HG03095 (cell line): ENCODE data around the gene NLRP1.
"Not testable (repeated sequence)": the region's sequence is repeated elsewhere in the genome, so short reads cannot be mapped to it uniquely, and the experiment has no call there.

Experiments used
- ATAC-seq: cut with Tn5 transposase; IDR thresholded peaks from one replicate; pipeline ENCODE4 v1.9.1; 2021; ENCODE audit warnings: moderate library complexity; ENCODE audit not compliant: unreplicated experiment

The NLRP1 gene

DNA sequence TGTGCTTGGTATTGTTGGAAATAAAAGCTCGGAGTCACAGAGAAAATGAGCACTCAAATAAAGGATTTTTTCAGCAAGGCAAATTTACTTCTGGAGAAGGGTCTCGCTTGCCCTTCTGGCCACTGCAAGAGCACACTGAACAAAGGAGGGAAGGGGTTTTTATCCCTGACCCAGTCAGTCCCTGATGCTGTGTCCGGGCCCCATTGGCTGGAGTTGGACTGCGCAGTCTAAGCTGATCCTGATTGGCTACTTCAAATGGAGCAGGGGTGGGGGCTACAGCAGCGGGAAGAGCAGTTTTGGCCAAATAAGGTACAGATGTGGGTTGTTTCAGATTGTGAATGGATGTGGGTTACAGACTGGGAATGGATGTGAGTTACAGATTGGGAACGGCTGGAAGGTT lies 4.3 kb upstream of the NLRP1 start:
- ATAC-seq: no peak

GRCh38 chr17:5587438-5588032 lies 3.2 kb upstream of the NLRP1 start:
- ATAC-seq: no peak

GRCh38 chr17:5585836-5586521 lies 1.7 kb upstream of the NLRP1 start:
- no peak for ATAC-seq

- no peak for ATAC-seq
Measured at GRCh38 chr17:5585287-5585794, 1.0 kb upstream of the NLRP1 start.

GRCh38 chr17:5583426-5584382 lies 605 bp downstream of the NLRP1 start:
- ATAC-seq: no peak

DNA sequence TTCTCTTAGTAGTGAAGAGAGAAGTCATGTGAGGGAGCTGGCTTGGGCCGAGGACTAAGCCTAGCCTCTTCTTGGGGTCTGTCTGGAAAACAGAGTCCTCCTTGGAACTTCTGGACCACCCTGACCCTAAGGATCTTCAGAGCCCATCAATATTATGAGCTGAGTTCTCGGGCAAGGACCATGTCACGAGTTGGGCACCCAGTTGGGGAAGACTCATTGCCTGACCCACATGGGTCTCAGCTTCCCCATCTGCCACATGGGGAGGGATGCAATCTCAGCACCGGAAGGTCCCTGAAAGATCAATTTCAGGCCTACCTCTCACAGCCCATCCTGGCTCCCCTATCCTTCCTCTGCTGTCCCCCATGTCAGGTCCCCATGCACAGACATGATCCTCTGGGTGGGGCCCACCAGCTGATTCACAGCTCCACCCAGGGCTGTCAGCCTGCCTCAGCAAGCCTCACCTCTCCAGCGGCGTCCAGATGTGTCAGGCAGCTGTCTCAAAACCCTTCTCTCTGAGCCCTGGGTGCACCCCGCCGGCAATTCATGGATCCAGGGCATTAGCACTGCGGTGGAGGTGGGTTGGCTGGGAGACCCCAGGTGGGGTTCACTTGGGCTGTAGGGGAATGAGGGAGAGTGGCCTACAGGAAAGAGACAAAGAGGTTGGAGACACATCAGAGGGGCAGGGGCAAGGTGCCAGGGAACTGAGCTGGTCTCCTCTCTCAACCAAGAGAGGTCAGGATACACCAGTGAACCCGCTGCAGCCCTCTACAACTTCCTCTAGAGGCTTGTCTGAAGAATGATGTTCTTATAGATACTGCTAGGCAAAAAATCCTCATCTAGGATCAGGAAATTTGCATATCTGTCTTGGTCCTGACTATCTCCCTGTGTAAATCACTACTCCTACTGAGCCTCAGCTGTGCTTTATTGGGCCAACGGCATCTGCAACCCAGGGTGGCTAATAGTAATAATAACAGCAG lies 1.8 kb downstream of the NLRP1 start:
- ATAC-seq: no peak

GRCh38 chr17:5581655-5582054 lies 2.7 kb downstream of the NLRP1 start:
- ATAC-seq: no peak

DNA sequence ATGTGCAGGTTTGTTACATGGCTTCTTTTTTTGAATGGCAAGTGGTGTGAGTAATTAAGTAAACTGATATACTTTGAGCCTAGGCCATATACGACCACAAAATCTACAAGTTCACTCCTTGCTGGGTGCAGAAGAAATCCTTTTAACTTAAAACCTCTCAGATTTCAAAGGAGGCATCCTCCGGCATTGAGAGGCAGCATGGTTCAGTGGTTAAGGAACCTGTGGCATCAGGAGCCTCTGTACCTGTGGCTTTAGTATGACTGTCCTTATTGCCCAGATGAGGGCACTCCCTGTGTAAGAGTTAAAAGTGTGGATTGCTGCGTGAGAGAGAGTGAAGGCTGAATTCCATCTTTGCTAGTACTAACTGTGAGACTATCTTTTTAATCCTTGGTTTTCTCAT lies 3.3 kb downstream of the NLRP1 start:
- no peak for ATAC-seq

- no peak for ATAC-seq
Measured at GRCh38 chr17:5580367-5580766, 3.9 kb downstream of the NLRP1 start.

DNA sequence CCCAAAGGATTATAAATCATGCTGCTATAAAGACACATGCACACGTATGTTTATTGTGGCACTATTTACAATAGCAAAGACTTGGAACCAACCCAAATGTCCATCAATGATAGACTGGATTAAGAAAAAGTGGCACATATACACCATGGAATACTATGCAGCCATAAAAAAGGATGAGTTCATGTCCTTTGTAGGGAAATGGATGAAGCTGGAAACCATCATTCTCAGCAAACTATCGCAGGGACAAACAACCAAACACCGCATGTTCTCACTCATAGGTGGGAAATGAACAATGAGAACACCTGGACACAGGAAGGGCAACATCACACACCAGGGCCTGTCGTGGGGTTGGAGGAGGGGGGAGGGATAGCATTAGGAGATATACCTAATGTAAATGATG lies 5.5 kb downstream of the NLRP1 start:
- not testable (repeated sequence) for ATAC-seq

DNA sequence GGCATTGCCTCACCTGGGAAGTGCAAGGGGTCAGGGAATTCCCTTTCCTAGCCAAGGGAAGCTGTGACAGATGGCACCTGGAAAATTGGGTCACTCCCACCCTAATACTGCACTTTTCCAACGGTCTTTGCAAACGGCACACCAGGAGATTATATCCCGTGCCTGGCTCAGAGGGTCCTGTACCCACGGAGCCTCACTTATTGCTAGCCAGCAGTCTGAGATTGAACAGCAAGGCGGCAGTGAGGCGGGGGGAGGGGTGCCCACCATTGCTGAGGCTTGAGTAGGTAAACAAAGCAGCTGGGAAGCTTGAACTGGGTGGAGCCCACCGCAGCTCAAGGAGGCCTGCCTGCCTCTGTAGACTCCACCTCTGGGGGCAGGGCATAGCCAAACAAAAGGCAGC lies 11.3 kb downstream of the NLRP1 start:
- not testable (repeated sequence) for ATAC-seq

DNA sequence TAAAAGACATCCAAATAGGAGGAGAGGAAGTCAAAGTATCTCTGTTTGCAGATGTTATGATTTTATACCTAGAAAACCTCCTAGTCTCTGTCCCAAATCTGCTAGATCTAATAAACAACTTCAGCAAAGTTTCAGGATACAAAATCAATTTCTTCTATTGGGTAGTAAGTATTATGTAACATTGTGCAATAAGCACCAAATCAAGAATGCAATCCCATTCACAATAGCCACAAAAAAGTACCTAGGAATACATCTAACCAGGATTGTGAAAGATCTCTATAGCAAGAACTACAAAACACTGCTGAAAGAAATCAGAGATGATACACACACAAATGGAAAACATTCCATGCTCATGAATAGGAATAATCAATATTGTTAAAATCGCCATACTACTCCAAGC lies 13.0 kb downstream of the NLRP1 start:
- no peak for ATAC-seq

GRCh38 chr17:5565808-5566207 lies 18.5 kb downstream of the NLRP1 start:
- ATAC-seq: no peak

- ATAC-seq: no peak
Measured at GRCh38 chr17:5563456-5563855, 20.9 kb downstream of the NLRP1 start.

DNA sequence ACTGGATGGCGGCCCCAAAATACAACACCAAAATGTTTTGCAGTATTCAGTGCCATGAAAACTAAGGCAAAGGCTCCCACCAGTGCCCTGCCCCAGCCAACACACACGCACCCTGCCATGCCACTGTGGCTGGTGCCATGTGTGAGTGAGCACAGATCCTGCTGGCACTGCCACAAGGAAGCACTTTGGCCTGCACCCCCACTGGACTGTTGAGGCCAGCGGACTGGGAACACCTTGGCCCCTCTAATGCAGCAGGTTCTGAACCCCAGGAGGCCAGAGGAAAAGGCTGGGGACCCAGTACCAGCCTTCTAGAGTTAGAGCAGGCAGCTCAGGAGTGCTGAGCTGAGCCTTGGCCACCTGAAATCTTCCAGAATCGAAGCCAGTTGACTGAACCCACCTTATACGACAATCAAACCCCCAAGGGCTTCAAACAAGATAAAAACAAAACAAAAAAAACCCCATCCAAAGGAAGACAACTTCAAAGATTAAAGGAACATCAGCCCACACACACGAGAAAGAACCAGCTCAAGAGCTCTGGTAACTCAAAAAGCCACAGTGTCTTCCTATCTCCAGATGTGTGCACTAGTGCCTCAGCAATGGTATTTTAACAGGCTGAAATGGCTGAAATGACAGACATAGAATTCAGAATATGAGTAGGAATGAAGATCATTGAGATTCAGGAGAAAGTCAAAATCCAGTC lies 21.5 kb downstream of the NLRP1 start:
- ATAC-seq: no peak

- no peak for ATAC-seq
Measured at GRCh38 chr17:5561736-5562571, 22.4 kb downstream of the NLRP1 start.

DNA sequence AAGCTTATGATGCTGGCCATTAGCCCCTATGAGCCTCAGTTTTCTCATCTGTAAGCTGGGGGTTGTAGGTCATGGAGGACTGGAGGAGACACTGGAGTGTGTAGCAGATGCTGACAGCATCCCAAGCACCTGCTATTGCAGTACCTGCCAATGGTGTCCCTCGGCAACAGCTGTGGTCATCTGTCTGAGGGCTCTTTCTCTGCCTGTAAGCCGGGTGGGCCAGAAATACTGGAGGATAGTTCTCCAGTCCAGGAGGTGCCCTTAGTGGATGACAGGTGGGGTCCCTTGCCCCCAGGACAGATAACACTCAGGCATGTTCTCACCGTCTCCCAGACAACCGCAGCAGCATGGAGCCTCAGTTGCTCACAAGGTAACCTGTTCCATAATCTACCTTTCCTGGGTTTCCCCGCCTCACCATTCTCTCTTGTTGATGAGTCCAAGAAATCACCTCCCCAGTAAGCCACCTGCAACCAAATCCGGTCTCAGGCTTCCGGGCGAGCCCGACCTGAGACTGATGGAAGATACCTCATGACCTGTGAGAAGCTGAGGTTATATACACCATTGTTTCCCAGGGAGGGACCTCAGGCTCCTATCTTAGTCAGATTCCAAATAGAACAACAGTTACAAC lies 23.8 kb downstream of the NLRP1 start:
- ATAC-seq: no peak
